Mammary epithelial cell (primary cell): ENCODE measurements around the gene NAPSA.

Experiments used
- EZH2 ChIP-seq: IDR thresholded peaks from 2 replicates; pipeline ENCODE4 v1.6.1; 2012; ENCODE audit warnings: low read length, inconsistent platforms, borderline replicate concordance
- TF ChIP-seq, protein P1 (sequence below), 2 donors: IDR thresholded peaks in 1 of 2; conservative IDR thresholded peaks in 1 of 2; 2 replicates each; pipeline ENCODE4 v1.5.1; 2011 to 2012; ENCODE audit warnings: inconsistent platforms in 2 of 2, low read length in 2 of 2, mild to moderate bottlenecking in 2 of 2, control low read depth in 1 of 2, low read depth in 1 of 2; ENCODE audit not compliant: insufficient read depth in 1 of 2; ENCODE audit errors: extremely low read depth in 1 of 2

DNA sequence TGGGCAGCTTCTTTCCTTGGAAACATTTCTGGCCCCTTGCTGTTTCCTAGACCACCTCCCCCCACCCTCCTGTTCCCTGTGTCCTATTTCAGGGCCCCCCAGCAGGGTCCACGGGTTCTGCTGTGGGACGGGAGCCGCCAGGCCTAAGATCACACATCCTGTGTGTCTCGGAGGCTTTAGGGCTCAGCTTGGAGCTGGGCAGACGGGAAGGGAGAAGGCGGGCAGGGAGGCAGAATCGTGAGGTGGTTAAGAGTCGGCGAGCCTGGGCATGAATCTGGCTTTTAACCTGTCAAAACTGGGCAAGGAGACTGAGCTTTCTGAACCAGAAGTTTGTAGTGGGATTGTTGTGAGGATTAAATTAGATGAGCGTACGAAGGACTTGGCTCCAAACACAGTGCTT, 41.1 kb downstream of the NAPSA start:
- TF ChIP-seq, protein P1, sequence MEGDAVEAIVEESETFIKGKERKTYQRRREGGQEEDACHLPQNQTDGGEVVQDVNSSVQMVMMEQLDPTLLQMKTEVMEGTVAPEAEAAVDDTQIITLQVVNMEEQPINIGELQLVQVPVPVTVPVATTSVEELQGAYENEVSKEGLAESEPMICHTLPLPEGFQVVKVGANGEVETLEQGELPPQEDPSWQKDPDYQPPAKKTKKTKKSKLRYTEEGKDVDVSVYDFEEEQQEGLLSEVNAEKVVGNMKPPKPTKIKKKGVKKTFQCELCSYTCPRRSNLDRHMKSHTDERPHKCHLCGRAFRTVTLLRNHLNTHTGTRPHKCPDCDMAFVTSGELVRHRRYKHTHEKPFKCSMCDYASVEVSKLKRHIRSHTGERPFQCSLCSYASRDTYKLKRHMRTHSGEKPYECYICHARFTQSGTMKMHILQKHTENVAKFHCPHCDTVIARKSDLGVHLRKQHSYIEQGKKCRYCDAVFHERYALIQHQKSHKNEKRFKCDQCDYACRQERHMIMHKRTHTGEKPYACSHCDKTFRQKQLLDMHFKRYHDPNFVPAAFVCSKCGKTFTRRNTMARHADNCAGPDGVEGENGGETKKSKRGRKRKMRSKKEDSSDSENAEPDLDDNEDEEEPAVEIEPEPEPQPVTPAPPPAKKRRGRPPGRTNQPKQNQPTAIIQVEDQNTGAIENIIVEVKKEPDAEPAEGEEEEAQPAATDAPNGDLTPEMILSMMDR (conservative IDR thresholded peaks at IDR 0.05 in 1 of 2, IDR thresholded peaks at IDR 0.05 in 1 of 2; ENCODE audit: extremely low read depth in 1 of 2, insufficient read depth in 1 of 2, low read depth in 1 of 2, low read length in 2 of 2): no peak
- no peak for TF ChIP-seq EZH2
